ENCODE results near the gene SNTG2. TPM values are rescaled to one million over a fixed set of nuclear protein-coding genes. Genes with fewer than 3 reads are reported as not detected.

SNTG2 gene
- total and polyA plus RNA-seq, 2 donors (not counting 1 experiment from before 2014, with no cell fraction given): 0.06 TPM; not detected in 1

- Histone ChIP-seq H2AFZ (ENCODE audit: low read length) (no peak overlapping the region), H3K27ac (ENCODE audit: insufficient read depth, low read length) (no peak overlapping the region), H3K9me3 (ENCODE audit: control insufficient read depth, insufficient read depth, low read depth, low read length) (no peaks in the 10 kb centered on the region), H3K27me3 (ENCODE audit: control insufficient read depth, insufficient read depth, low read length) (no peaks in the 10 kb centered on the region), H3K4me1 (ENCODE audit: control insufficient read depth, extremely low read depth, insufficient read depth, low read length) (no peaks in the 10 kb centered on the region), H3K9ac (ENCODE audit: insufficient read depth, low read length) (no peak overlapping the region), H3K4me3 (replicated peaks in 1 of 4; ENCODE audit: control extremely low read depth in 1 of 4, insufficient read depth in 1 of 4, low read depth in 3 of 4, low read length in 4 of 4) (no peak overlapping the region), H3K4me2 (ENCODE audit: extremely low read depth, insufficient read depth, low read length) (no peak overlapping the region), H4K20me1 (ENCODE audit: control insufficient read depth, extremely low read depth, insufficient read depth, low read length) (no peaks in the 10 kb centered on the region), H3K36me3 (ENCODE audit: control insufficient read depth, insufficient read depth, low read length) (no peaks in the 10 kb centered on the region), H3K79me2 (ENCODE audit: control insufficient read depth, insufficient read depth, low read length) (no peaks in the 10 kb centered on the region)
- DNase-seq (ENCODE audit: low read depth in 2 of 2): no peak
- TF ChIP-seq CTCF (conservative IDR thresholded peaks at IDR 0.05 in 1 of 2, IDR thresholded peaks at IDR 0.05 in 1 of 2; ENCODE audit: low read depth in 1 of 2, low read length in 2 of 2) (no peak), EZH2 (IDR thresholded peaks at IDR 0.05; ENCODE audit: low read length, missing control alignments) (no peak)
These were observed 306.1 kb downstream of the SNTG2 start for GRCh38 chr2:1256632-1257324.

GRCh38 chr2:1257334-1257733 is 306.7 kb downstream of the SNTG2 start:
- Histone ChIP-seq H3K4me1 (ENCODE audit: control insufficient read depth, extremely low read depth, insufficient read depth, low read length) (no peaks in the 10 kb centered on the region), H3K79me2 (ENCODE audit: control insufficient read depth, insufficient read depth, low read length) (no peaks in the 10 kb centered on the region), H3K27me3 (ENCODE audit: control insufficient read depth, insufficient read depth, low read length) (no peaks in the 10 kb centered on the region), H3K9ac (ENCODE audit: insufficient read depth, low read length) (no peak overlapping the region), H2AFZ (ENCODE audit: low read length) (no peak overlapping the region), H3K4me2 (ENCODE audit: extremely low read depth, insufficient read depth, low read length) (no peak overlapping the region), H4K20me1 (ENCODE audit: control insufficient read depth, extremely low read depth, insufficient read depth, low read length) (no peaks in the 10 kb centered on the region), H3K9me3 (ENCODE audit: control insufficient read depth, insufficient read depth, low read depth, low read length) (no peaks in the 10 kb centered on the region), H3K36me3 (ENCODE audit: control insufficient read depth, insufficient read depth, low read length) (no peaks in the 10 kb centered on the region), H3K4me3 (replicated peaks in 1 of 4; ENCODE audit: control extremely low read depth in 1 of 4, insufficient read depth in 1 of 4, low read depth in 3 of 4, low read length in 4 of 4) (no peak overlapping the region), H3K27ac (ENCODE audit: insufficient read depth, low read length) (no peak overlapping the region)
- TF ChIP-seq EZH2 (IDR thresholded peaks at IDR 0.05; ENCODE audit: low read length, missing control alignments) (no peak), CTCF (conservative IDR thresholded peaks at IDR 0.05 in 1 of 2, IDR thresholded peaks at IDR 0.05 in 1 of 2; ENCODE audit: low read depth in 1 of 2, low read length in 2 of 2) (no peak)
- DNase-seq (ENCODE audit: low read depth in 2 of 2): no peak

GRCh38 chr2:1259746-1260145 is 309.1 kb downstream of the SNTG2 start:
- no peak for TF ChIP-seq CTCF (conservative IDR thresholded peaks at IDR 0.05 in 1 of 2, IDR thresholded peaks at IDR 0.05 in 1 of 2; ENCODE audit: low read depth in 1 of 2, low read length in 2 of 2)
- no peak for TF ChIP-seq EZH2 (IDR thresholded peaks at IDR 0.05; ENCODE audit: low read length, missing control alignments)
- H3K9ac ChIP-seq (ENCODE audit: insufficient read depth, low read length): no peak overlapping the region
- no peak for DNase-seq (ENCODE audit: low read depth in 2 of 2)
- no peaks in the 10 kb centered on the region for H3K36me3 ChIP-seq (ENCODE audit: control insufficient read depth, insufficient read depth, low read length)
- no peaks in the 10 kb centered on the region for H4K20me1 ChIP-seq (ENCODE audit: control insufficient read depth, extremely low read depth, insufficient read depth, low read length)
- H3K4me3 ChIP-seq (replicated peaks in 1 of 4; ENCODE audit: control extremely low read depth in 1 of 4, insufficient read depth in 1 of 4, low read depth in 3 of 4, low read length in 4 of 4): no peak overlapping the region
- no peaks in the 10 kb centered on the region for H3K4me1 ChIP-seq (ENCODE audit: control insufficient read depth, extremely low read depth, insufficient read depth, low read length)
- no peak overlapping the region for H3K4me2 ChIP-seq (ENCODE audit: extremely low read depth, insufficient read depth, low read length)
- no peaks in the 10 kb centered on the region for H3K27me3 ChIP-seq (ENCODE audit: control insufficient read depth, insufficient read depth, low read length)
- no peaks in the 10 kb centered on the region for H3K79me2 ChIP-seq (ENCODE audit: control insufficient read depth, insufficient read depth, low read length)
- H3K27ac ChIP-seq (ENCODE audit: insufficient read depth, low read length): no peak overlapping the region
- no peak overlapping the region for H2AFZ ChIP-seq (ENCODE audit: low read length)
- H3K9me3 ChIP-seq (ENCODE audit: control insufficient read depth, insufficient read depth, low read depth, low read length): no peaks in the 10 kb centered on the region
